Ishikawa (cell line): ENCODE data around the gene POF1B.

ENCODE experiments used
- CEBPB ChIP-seq: IDR thresholded peaks from 2 replicates; pipeline ENCODE4 v1.6.1; 2012
- CREB1 ChIP-seq: IDR thresholded peaks from 2 replicates; pipeline ENCODE4 v1.6.1; 2012; ENCODE audit warnings: low read depth
- EGR1 ChIP-seq: IDR thresholded peaks from 2 replicates; pipeline ENCODE4 v1.6.1; 2012
- EP300 ChIP-seq: IDR thresholded peaks from 2 replicates; pipeline ENCODE4 v1.6.1; 2012; ENCODE audit warnings: borderline replicate concordance
- FOXM1 ChIP-seq: IDR thresholded peaks from 2 replicates; pipeline ENCODE4 v1.6.1; 2012; ENCODE audit warnings: low read depth, borderline replicate concordance
- RAD21 ChIP-seq: IDR thresholded peaks from 2 replicates; pipeline ENCODE4 v1.6.1; 2012; ENCODE audit warnings: low read depth
- TAF1 ChIP-seq: IDR thresholded peaks from 2 replicates; pipeline ENCODE4 v1.6.1; 2012; ENCODE audit warnings: low read depth, mild to moderate bottlenecking
- TCF12 ChIP-seq: IDR thresholded peaks from 2 replicates; pipeline ENCODE4 v1.6.1; 2012; ENCODE audit warnings: low read depth
- TEAD4 ChIP-seq: IDR thresholded peaks from 2 replicates; pipeline ENCODE4 v1.6.1; 2012
- YY1 ChIP-seq: IDR thresholded peaks from 2 replicates; pipeline ENCODE4 v1.6.1; 2012; ENCODE audit warnings: low read depth
- ZBTB7A ChIP-seq: IDR thresholded peaks from 2 replicates; pipeline ENCODE4 v1.6.1; 2012; ENCODE audit warnings: low read depth
- TF ChIP-seq, protein P1 (sequence below): IDR thresholded peaks from 2 replicates; pipeline ENCODE4 v1.6.1; 2012; ENCODE audit warnings: low read depth, mild to moderate bottlenecking
- TF ChIP-seq, protein P2 (sequence below): IDR thresholded peaks from 2 replicates; pipeline ENCODE4 v1.6.1; 2012
- TF ChIP-seq, protein P3 (sequence below): IDR thresholded peaks from 2 replicates; pipeline ENCODE4 v1.6.1; 2012

DNA sequence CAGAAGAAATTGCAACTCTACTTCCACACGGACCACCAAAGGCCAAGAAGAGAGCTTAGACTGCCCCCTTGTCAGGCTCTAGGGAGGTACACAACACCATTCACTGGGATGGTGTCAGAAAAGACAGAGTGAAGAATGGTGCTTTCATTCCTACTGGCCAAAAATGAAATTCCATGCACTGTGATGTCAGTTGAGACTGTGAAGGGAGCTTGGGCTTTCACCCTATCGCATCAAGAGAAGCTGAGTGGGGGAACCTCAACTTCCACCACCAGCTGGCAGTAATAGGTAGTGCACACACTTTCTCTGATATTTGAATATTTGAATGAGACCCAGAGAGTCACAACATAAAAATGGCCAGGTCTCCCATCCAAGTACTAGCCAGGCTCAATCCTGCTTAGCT is 69.7 kb downstream of the POF1B start:
- no peak for TF ChIP-seq FOXM1
- TF ChIP-seq, protein P1, sequence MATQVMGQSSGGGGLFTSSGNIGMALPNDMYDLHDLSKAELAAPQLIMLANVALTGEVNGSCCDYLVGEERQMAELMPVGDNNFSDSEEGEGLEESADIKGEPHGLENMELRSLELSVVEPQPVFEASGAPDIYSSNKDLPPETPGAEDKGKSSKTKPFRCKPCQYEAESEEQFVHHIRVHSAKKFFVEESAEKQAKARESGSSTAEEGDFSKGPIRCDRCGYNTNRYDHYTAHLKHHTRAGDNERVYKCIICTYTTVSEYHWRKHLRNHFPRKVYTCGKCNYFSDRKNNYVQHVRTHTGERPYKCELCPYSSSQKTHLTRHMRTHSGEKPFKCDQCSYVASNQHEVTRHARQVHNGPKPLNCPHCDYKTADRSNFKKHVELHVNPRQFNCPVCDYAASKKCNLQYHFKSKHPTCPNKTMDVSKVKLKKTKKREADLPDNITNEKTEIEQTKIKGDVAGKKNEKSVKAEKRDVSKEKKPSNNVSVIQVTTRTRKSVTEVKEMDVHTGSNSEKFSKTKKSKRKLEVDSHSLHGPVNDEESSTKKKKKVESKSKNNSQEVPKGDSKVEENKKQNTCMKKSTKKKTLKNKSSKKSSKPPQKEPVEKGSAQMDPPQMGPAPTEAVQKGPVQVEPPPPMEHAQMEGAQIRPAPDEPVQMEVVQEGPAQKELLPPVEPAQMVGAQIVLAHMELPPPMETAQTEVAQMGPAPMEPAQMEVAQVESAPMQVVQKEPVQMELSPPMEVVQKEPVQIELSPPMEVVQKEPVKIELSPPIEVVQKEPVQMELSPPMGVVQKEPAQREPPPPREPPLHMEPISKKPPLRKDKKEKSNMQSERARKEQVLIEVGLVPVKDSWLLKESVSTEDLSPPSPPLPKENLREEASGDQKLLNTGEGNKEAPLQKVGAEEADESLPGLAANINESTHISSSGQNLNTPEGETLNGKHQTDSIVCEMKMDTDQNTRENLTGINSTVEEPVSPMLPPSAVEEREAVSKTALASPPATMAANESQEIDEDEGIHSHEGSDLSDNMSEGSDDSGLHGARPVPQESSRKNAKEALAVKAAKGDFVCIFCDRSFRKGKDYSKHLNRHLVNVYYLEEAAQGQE, result no peak
- TF ChIP-seq, protein P2, sequence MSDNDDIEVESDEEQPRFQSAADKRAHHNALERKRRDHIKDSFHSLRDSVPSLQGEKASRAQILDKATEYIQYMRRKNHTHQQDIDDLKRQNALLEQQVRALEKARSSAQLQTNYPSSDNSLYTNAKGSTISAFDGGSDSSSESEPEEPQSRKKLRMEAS, result no peak
- TF ChIP-seq CREB1, result no peak
- no peak for TF ChIP-seq TAF1
- TF ChIP-seq TEAD4, result no peak
- TF ChIP-seq EP300, result no peak
- no peak for TF ChIP-seq RAD21
- no peak for TF ChIP-seq CEBPB
- no peak for TF ChIP-seq YY1
- TF ChIP-seq EGR1, result no peak
- no peak for TF ChIP-seq ZBTB7A
- TF ChIP-seq TCF12, result no peak
- TF ChIP-seq, protein P3, sequence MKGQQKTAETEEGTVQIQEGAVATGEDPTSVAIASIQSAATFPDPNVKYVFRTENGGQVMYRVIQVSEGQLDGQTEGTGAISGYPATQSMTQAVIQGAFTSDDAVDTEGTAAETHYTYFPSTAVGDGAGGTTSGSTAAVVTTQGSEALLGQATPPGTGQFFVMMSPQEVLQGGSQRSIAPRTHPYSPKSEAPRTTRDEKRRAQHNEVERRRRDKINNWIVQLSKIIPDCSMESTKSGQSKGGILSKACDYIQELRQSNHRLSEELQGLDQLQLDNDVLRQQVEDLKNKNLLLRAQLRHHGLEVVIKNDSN, result no peak
